Fibroblast of skin of right biceps (primary cell): ENCODE measurements around the gene CTXN2.
A peak's percentile ranks its signal among the peaks of the same experiment; 100 is the strongest.

Experiments used
- DNase-seq: peaks from one replicate; pipeline ENCODE4 v3.0.0-alpha.2; 2013

The CTXN2 gene

DNA sequence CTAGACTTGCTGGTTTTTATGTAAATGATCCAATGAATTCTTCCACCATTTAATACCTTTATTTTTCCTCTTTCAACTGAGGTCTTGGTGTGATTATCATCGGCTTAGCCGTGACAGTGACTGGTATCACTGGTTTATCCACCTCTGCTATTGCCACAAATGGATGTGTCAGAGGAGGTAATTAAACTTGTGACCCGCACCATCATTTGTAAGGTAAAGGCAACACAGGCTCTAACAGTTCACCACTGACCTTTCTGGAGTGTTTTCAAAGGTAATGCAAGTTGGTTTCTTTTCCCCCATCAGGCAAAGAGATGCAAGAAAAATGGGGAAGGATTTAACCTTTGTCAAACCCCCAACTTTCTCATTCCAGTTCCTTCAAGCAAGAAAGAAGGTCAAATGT, 34.3 kb downstream of the CTXN2 start:
- DNase-seq, result no peak

DNA sequence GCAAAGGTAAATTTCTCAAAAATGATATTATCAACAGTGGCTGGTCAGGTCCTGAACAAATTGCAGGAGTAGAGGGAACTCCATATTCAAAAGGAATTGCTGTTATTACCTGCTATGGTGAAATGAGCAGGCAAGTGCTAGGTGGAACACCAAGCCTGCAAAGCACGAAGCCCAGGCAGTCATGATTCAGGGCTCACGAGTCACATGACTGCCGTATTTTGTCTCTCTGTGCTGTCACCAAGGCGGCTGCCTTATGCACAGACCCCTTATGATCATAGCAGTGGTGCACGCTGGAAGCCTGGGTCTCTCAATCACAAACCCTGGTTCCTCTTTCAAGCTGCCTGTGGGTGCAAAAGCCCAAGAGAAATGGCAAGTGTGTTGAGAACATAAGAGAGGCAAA, 39.0 kb downstream of the CTXN2 start:
- DNase-seq, result no peak

- DNase-seq, result no peak
Measured at GRCh38 chr15:48233246-48233645, 41.8 kb downstream of the CTXN2 start.

- no peak for DNase-seq
Measured at GRCh38 chr15:48239334-48239733, 47.9 kb downstream of the CTXN2 start.

DNA sequence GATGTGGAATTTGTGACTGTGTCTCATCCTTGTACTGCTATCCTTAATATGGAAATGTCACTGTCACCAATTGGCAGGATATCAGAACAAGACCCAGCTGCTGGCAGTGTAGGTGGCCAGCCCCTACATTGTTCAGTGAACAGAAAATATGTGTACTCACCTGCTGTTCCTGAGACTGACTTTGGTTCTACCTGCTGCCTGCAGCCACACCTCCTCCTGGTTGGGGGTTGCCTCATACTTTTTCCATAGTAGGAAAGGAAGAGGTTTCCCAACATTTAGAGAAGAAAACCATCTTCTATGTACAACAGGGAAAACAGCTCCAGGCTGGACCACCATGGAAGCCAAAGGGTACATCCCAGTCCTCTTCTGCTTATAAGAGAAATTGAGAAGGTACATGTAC, 50.5 kb downstream of the CTXN2 start:
- no peak for DNase-seq

- no peak for DNase-seq
Measured at GRCh38 chr15:48242535-48242934, 51.1 kb downstream of the CTXN2 start.

- DNase-seq, result peak; percentile 35
Measured at GRCh38 chr15:48244921-48245320, 53.5 kb downstream of the CTXN2 start.

DNA sequence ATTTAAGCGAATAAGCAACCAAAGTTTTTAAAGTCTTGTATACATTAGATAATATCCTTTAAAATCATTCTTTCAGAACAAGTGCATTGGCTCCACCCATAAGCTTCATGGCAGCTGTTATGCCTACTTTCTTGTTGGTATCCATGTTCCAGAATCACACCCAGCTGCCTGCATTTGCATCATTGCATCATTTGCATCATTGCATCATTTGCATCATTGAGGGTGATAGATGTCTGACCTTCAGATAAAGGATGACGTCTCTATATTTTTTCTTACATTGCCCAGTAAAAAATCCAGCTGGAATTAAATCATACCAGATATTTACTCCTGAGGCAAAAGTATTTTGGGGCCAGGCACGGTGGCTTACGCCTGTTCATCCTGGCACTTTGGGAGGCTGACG, 56.9 kb downstream of the CTXN2 start:
- no peak for DNase-seq

GRCh38 chr15:48250640-48251076, 59.2 kb downstream of the CTXN2 start:
- peak; percentile 83 for DNase-seq

DNA sequence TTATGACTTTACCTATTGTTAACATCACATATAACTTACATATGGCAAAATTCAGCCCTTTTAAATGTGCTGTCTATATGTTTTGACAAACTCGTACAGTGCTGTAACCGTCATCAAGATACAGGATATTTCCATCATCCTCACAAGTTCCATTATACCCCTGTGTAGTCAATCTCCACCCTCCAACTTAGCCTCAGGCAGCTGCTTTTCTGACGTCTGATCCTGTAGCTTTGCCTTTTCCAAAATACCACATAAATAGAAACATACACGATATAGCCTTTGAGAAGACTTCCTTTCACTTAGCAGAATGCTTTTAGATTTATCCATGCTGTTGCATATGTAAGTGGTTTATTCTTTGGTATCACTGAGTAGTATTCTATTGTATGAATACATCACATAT, 61.7 kb downstream of the CTXN2 start:
- no peak for DNase-seq
